ENCODE results near the gene WDR87. TPM values are rescaled to one million over a fixed set of nuclear protein-coding genes. Genes with fewer than 3 reads are reported as not detected.

WDR87 gene
- total RNA-seq, 1 experiment from 2014 or later, result not detected

- peaks cover 5% of the 10 kb centered on the region for H3K4me1 Mint-ChIP-seq (ENCODE audit: insufficient read depth, unreplicated experiment)
- TF ChIP-seq CTCF (IDR thresholded peaks at IDR 0.05; ENCODE audit: unreplicated experiment), result no peak
- DNase-seq (ENCODE audit: unreplicated experiment), result peak; percentile 11
- intact Hi-C loops (cut with micrococcal nuclease), result no loop called here
- H3K36me3 Mint-ChIP-seq (ENCODE audit: insufficient read depth, unreplicated experiment), result no peaks in the 10 kb centered on the region
- BruUV-seq (replicated peaks), result no TSS peak
- ChIA-PET POLR2A (no interaction called here), CTCF (no interaction called here)
- H3K27ac Mint-ChIP-seq (ENCODE audit: low read depth, unreplicated experiment), result no peak overlapping the region
- H3K27me3 Mint-ChIP-seq (ENCODE audit: insufficient read depth, unreplicated experiment), result no peaks in the 10 kb centered on the region
- peaks cover 8% of the 10 kb centered on the region for H3K9me3 Mint-ChIP-seq (ENCODE audit: unreplicated experiment)
- H3K4me3 Mint-ChIP-seq (ENCODE audit: unreplicated experiment), result no peak overlapping the region
Measured at GRCh38 chr19:37876032-37876431, 30.4 kb downstream of the WDR87 start.

- Mint-ChIP-seq H3K9me3 (ENCODE audit: unreplicated experiment) (peaks cover 12% of the 10 kb centered on the region), H3K27ac (ENCODE audit: low read depth, unreplicated experiment) (no peak overlapping the region), H3K4me3 (ENCODE audit: unreplicated experiment) (no peak overlapping the region), H3K4me1 (ENCODE audit: insufficient read depth, unreplicated experiment) (peaks cover 5% of the 10 kb centered on the region), H3K27me3 (ENCODE audit: insufficient read depth, unreplicated experiment) (no peaks in the 10 kb centered on the region), H3K36me3 (ENCODE audit: insufficient read depth, unreplicated experiment) (no peaks in the 10 kb centered on the region)
- no peak for DNase-seq (ENCODE audit: unreplicated experiment)
- BruUV-seq (replicated peaks), result no TSS peak
- POLR2A ChIA-PET, result no interaction called here
- intact Hi-C loops (cut with micrococcal nuclease), result no loop called here
- TF ChIP-seq CTCF (IDR thresholded peaks at IDR 0.05; ENCODE audit: unreplicated experiment), result no peak
- CTCF ChIA-PET, result no interaction called here
Measured at GRCh38 chr19:37874784-37875183, 31.6 kb downstream of the WDR87 start.

- intact Hi-C loops (cut with micrococcal nuclease), result no loop called here
- CTCF ChIA-PET, result interaction anchor here (0.5 kb wide), 1 partner anchor 1757 kb away, joined by 3 read pairs; the partner anchor contains the start of gene TBCB
Measured at GRCh38 chr19:37872383-37872782, 34.0 kb downstream of the WDR87 start.

GRCh38 chr19:37869766-37870340 is 36.5 kb downstream of the WDR87 start:
- Mint-ChIP-seq H3K4me1 (ENCODE audit: insufficient read depth, unreplicated experiment) (peaks cover 15% of the 10 kb centered on the region), H3K4me3 (ENCODE audit: unreplicated experiment) (no peak overlapping the region), H3K9me3 (ENCODE audit: unreplicated experiment) (peaks cover 26% of the 10 kb centered on the region), H3K27me3 (ENCODE audit: insufficient read depth, unreplicated experiment) (no peaks in the 10 kb centered on the region), H3K36me3 (ENCODE audit: insufficient read depth, unreplicated experiment) (no peaks in the 10 kb centered on the region), H3K27ac (ENCODE audit: low read depth, unreplicated experiment) (no peak overlapping the region)
- no peak for TF ChIP-seq CTCF (IDR thresholded peaks at IDR 0.05; ENCODE audit: unreplicated experiment)
- no peak for DNase-seq (ENCODE audit: unreplicated experiment)
- CTCF ChIA-PET, result interaction anchor here (0.6 kb wide), 1 partner anchor 68 kb away, joined by 3 read pairs; no protein-coding TSS in a partner anchor
- intact Hi-C loops (cut with micrococcal nuclease), result no loop called here
- BruUV-seq (replicated peaks), result no TSS peak
- POLR2A ChIA-PET, result interaction anchor here (0.7 kb wide), 1 partner anchor 215 kb away, joined by 3 read pairs; no protein-coding TSS in a partner anchor

More at GRCh38 chr19:37872383-37872782, 34.0 kb downstream of the WDR87 start:
- POLR2A ChIA-PET, result no interaction called here
- Mint-ChIP-seq H3K36me3 (ENCODE audit: insufficient read depth, unreplicated experiment) (no peaks in the 10 kb centered on the region), H3K9me3 (ENCODE audit: unreplicated experiment) (peaks cover 17% of the 10 kb centered on the region), H3K4me1 (ENCODE audit: insufficient read depth, unreplicated experiment) (peaks cover 14% of the 10 kb centered on the region), H3K27ac (ENCODE audit: low read depth, unreplicated experiment) (no peak overlapping the region), H3K27me3 (ENCODE audit: insufficient read depth, unreplicated experiment) (no peaks in the 10 kb centered on the region), H3K4me3 (ENCODE audit: unreplicated experiment) (no peak overlapping the region)
- DNase-seq (ENCODE audit: unreplicated experiment), result peak; percentile 27
- TF ChIP-seq CTCF (IDR thresholded peaks at IDR 0.05; ENCODE audit: unreplicated experiment), result no peak
- no TSS peak for BruUV-seq (replicated peaks)

Measured in MCF 10A (cell line).